GM12878 (cell line): ENCODE data around the gene NPHP1. TPM values are rescaled to one million over a fixed set of nuclear protein-coding genes. Genes with fewer than 3 reads are reported as not detected.

Source experiments
- ATAC-seq: fragments of 200-7000 bp; cut with Tn5 transposase; 3 replicates; pipeline ENCODE4 v1.9.1; 2020; ENCODE audit warnings: mild to moderate bottlenecking, moderate library complexity
- BruUV-seq: library from RNA; stranded (reverse); fragments of 400-500 nt; replicated peaks from 2 replicates; lab custom pipeline; 2021; lab: Mats Ljungman, UMichigan
- CTCF ChIA-PET: fragments of 300-600 bp; sonication (Branson Sonifier 250); formaldehyde crosslinking; extraction: SDS; loops from one replicate; lab custom pipeline; 2021; ENCODE audit warnings: inconsistent platforms; lab: Yijun Ruan, JAX
- POLR2A ChIA-PET: fragments of 350-600 bp; formaldehyde crosslinking; extraction: SDS; loops from one replicate; lab custom pipeline; 2021; ENCODE audit warnings: inconsistent platforms; lab: Charles Lee
- RAD21 ChIA-PET: fragments of 300-600 bp; sonication (Branson Sonifier 250); formaldehyde crosslinking; loops from one replicate; lab custom pipeline; 2023; ENCODE audit warnings: antibody characterized with exemption; ENCODE audit not compliant: unreplicated experiment; lab: Charles Lee
- SMC1A ChIA-PET: fragments of 300-600 bp; sonication (Branson Sonifier 250); formaldehyde crosslinking; loops from one replicate; lab custom pipeline; 2023; ENCODE audit not compliant: unreplicated experiment, uncharacterized antibody; lab: Charles Lee
- DNase-seq: peaks from one replicate; pipeline ENCODE4 v3.0.0-alpha.2; 2011; ENCODE audit warnings: low read depth, low spot score
- FAIRE-seq: peaks from 3 replicates; lab custom pipeline; 2011; peaks lifted over from hg19 to GRCh38; lab: Jason Lieb, UNC
- H2AFZ ChIP-seq: 2 replicates; pipeline ENCODE4 v1.6.0; 2011; ENCODE audit warnings: low read depth, low read length, control low read depth; ENCODE audit not compliant: control insufficient read depth
- H3K27ac ChIP-seq: 2 replicates; pipeline ENCODE4 v1.5.1; 2011; ENCODE audit warnings: control low read depth; ENCODE audit not compliant: control insufficient read depth, insufficient read depth
- H3K27me3 ChIP-seq, 2 experiments: replicated peaks in 1 of 2; 2 replicates each; pipeline versions ENCODE4 v1.6.0 to v1.6.1; 2011; ENCODE audit warnings: low read length in 1 of 2; ENCODE audit not compliant: control insufficient read depth in 2 of 2, insufficient read depth in 2 of 2
- H3K36me3 ChIP-seq, 2 experiments: 2 replicates each; pipeline ENCODE4 v1.5.1; 2011; ENCODE audit warnings: low read length in 1 of 2; ENCODE audit not compliant: control insufficient read depth in 2 of 2, insufficient read depth in 2 of 2
- H3K4me1 ChIP-seq: 2 replicates; pipeline ENCODE4 v1.6.1; 2011; ENCODE audit warnings: mild to moderate bottlenecking, low read length, moderate library complexity, mixed read lengths; ENCODE audit not compliant: control insufficient read depth, insufficient read depth
- H3K4me2 ChIP-seq: 2 replicates; pipeline ENCODE4 v1.6.0; 2011; ENCODE audit warnings: control low read depth; ENCODE audit not compliant: control insufficient read depth, insufficient read depth
- H3K4me3 ChIP-seq: fragments of 200-600 bp; sonication (generic); 2 replicates; pipeline ENCODE4 v1.5.1; 2016
- H3K79me2 ChIP-seq: 2 replicates; pipeline ENCODE4 v1.6.0; 2011; ENCODE audit warnings: low read length; ENCODE audit not compliant: control insufficient read depth, insufficient read depth
- H3K9ac ChIP-seq: 2 replicates; pipeline ENCODE4 v1.8.0; 2011; ENCODE audit warnings: low read length, control low read depth, mixed read lengths; ENCODE audit not compliant: control insufficient read depth, insufficient read depth
- H3K9me3 ChIP-seq: replicated peaks from 3 replicates; pipeline ENCODE4 v1.5.1; 2011; ENCODE audit warnings: mild to moderate bottlenecking, low read length; ENCODE audit not compliant: control insufficient read depth, insufficient read depth
- H4K20me1 ChIP-seq: 2 replicates; pipeline ENCODE4 v1.6.0; 2011; ENCODE audit not compliant: control insufficient read depth, insufficient read depth
- HDAC6 ChIP-seq: fragments of 200-600 bp; sonication (generic); IDR thresholded peaks from one replicate; pipeline ENCODE4 v1.8.0; 2017; ENCODE audit warnings: antibody characterized with exemption; ENCODE audit not compliant: unreplicated experiment
- JUNB ChIP-seq: IDR thresholded peaks from 2 replicates; pipeline ENCODE4 v1.6.1; 2016; ENCODE audit warnings: antibody characterized with exemption, mild to moderate bottlenecking
- MTA2 ChIP-seq: fragments of 450-650 bp; IDR thresholded peaks from 2 replicates; pipeline ENCODE4 v1.6.1; 2016; ENCODE audit warnings: low read depth, mild to moderate bottlenecking, moderate library complexity
- PML ChIP-seq: IDR thresholded peaks from 2 replicates; pipeline ENCODE4 v1.6.1; 2012; ENCODE audit warnings: low read length, inconsistent platforms
- POLR2A ChIP-seq: IDR thresholded peaks from 2 replicates; pipeline ENCODE4 v1.6.1; 2011; ENCODE audit warnings: low read depth, mild to moderate bottlenecking, low read length
- SREBF1 ChIP-seq: IDR thresholded peaks from 2 replicates; pipeline ENCODE4 v1.6.1; 2012; ENCODE audit warnings: mild to moderate bottlenecking, low read length
- ZBTB4 ChIP-seq: fragments of 450-650 bp; formaldehyde crosslinking; IDR thresholded peaks from 2 replicates; pipeline ENCODE4 v1.4.0; 2022; ENCODE audit warnings: mild to moderate bottlenecking, moderate library complexity
- ZNF207 ChIP-seq: fragments of 450-650 bp; IDR thresholded peaks from 2 replicates; pipeline ENCODE4 v1.6.1; 2014; ENCODE audit warnings: antibody characterized with exemption, mild to moderate bottlenecking, borderline replicate concordance
- WGBS: methylation state at CpG from one replicate; pipeline ENCODE4 v1.1.6; 2016; ENCODE audit warnings: low lambda C conversion rate; ENCODE audit not compliant: insufficient replicate concordance, insufficient coverage; ENCODE audit errors: missing lambda C conversion rate; 5-methylcytosine and 5-hydroxymethylcytosine counted together
- in situ Hi-C: fragments of 300-500 bp; cut with MboI; formaldehyde crosslinking; loops from 9 replicates; pipeline ENCODE4 v1.14.3; 2018; ENCODE audit warnings: mixed read lengths
- intact Hi-C: fragments of 100-400 bp; cut with micrococcal nuclease; formaldehyde crosslinking; loops from one replicate; pipeline ENCODE4 v1.14.2; 2022; ENCODE audit not compliant: unreplicated experiment
- polyA plus RNA-seq, 11 experiments: library from polyadenylated mRNA; depleted of rRNA in 4 of 11; unstranded in 6 of 11; stranded (reverse) in 5 of 11; fragments of >200 nt; fragmentation: Nextera tagmentation in 4 of 11; fragmentation: Illumina TruSeq in 1 of 11; extraction: Ambion mirVana in 4 of 11; extraction: Trizol in 1 of 11; gene quantifications; 1 replicate in 1 of 11; 2 replicates in 10 of 11; pipeline versions ENCODE4 v1.2.1 to v1.2.3, GENCODE V29; 2011 to 2016; ENCODE audit warnings: inconsistent platforms in 2 of 11, missing spikeins in 2 of 11, low read depth in 1 of 11
- total RNA-seq, 4 experiments: library from RNA; depleted of rRNA in 3 of 4; stranded (reverse); fragments of >200 nt in 3 of 4; fragmentation: Illumina TruSeq in 1 of 4; extraction: Trizol in 1 of 4; gene quantifications; 2 replicates each; pipeline versions ENCODE4 v1.2.1 to v1.2.3, GENCODE V29; 2013 to 2021
- TF ChIP-seq, protein P1 (sequence below): IDR thresholded peaks from 2 replicates; pipeline ENCODE4 v1.6.1; 2012; ENCODE audit warnings: low read length, inconsistent platforms

NPHP1 gene
- total and polyA plus RNA-seq, 10 of the 15 experiments (the other 5 are each of a cell fraction or from before 2014, with no cell fraction given) = 0.23 to 3.5 (median 1.2) TPM

DNA sequence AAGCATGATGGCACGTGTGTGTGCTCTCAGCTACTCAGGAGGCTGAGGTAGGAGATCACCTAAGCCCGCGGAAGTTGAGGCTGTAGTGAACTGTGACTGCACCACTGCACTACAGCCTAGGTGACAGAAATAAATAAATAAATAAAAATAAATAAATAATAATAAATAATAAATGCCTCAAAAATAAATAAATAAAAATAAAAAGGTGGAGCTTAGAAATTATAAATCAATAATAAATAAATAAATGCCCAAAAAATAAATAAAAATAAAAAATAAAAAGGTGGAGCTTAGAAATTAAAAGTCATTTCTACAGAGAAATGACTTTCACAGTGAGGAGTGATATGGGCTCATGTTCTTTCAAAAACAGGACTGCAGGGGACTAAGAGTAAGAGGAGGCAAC lies 83.2 kb downstream of the NPHP1 start:
- no peak overlapping the region for H3K27ac ChIP-seq
- WGBS = 67% methylated on average over 3 of the region's 3 CpGs
- H3K27me3 ChIP-seq = peaks cover 0 to 3% of the 10 kb centered on the region in 2 experiments; a peak in 1 of 4 replicates
- no TSS peak for BruUV-seq
- no peaks in the 10 kb centered on the region for H4K20me1 ChIP-seq
- no peak for TF ChIP-seq HDAC6
- TF ChIP-seq MTA2 = no peak
- TF ChIP-seq ZNF207 = no peak
- no peak for TF ChIP-seq POLR2A
- TF ChIP-seq, protein P1, sequence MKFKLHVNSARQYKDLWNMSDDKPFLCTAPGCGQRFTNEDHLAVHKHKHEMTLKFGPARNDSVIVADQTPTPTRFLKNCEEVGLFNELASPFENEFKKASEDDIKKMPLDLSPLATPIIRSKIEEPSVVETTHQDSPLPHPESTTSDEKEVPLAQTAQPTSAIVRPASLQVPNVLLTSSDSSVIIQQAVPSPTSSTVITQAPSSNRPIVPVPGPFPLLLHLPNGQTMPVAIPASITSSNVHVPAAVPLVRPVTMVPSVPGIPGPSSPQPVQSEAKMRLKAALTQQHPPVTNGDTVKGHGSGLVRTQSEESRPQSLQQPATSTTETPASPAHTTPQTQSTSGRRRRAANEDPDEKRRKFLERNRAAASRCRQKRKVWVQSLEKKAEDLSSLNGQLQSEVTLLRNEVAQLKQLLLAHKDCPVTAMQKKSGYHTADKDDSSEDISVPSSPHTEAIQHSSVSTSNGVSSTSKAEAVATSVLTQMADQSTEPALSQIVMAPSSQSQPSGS = no peak
- TF ChIP-seq SREBF1 = no peak
- no peak for TF ChIP-seq PML
- no peak for TF ChIP-seq ZBTB4 (CRISPR knock-in tag)
- TF ChIP-seq JUNB = no peak
- POLR2A ChIA-PET = no interaction called here
- H3K36me3 ChIP-seq = no peaks in the 10 kb centered on the region
- no peaks in the 10 kb centered on the region for H3K9me3 ChIP-seq
- RAD21 ChIA-PET = no interaction called here
- no peaks in the 10 kb centered on the region for H3K4me1 ChIP-seq
- H3K4me2 ChIP-seq = no peak overlapping the region
- H3K9ac ChIP-seq = no peak overlapping the region
- intact Hi-C loops = no loop called here
- H2AFZ ChIP-seq = no peak overlapping the region
- H3K4me3 ChIP-seq = no peak overlapping the region
- CTCF ChIA-PET = no interaction called here
- no peaks in the 10 kb centered on the region for H3K79me2 ChIP-seq
- DNase-seq (no peak), ATAC-seq (no peak), FAIRE-seq (no peak)
- SMC1A ChIA-PET = no interaction called here
- in situ Hi-C loops = no loop called here
